Activated T-cell treated with anti-CD3 and anti-CD28 coated beads for 1 hour (primary cell): ENCODE measurements around the gene PLEKHJ1.
A peak's percentile ranks its signal among the peaks of the same experiment; 100 is the strongest.
"Not testable (repeated sequence)": the region's sequence is repeated elsewhere in the genome, so short reads cannot be mapped to it uniquely, and the experiment has no call there.

Source experiments
- DNase-seq: peaks from one replicate; pipeline ENCODE4 v3.0.0-alpha.2; 2020; ENCODE audit warnings: low read depth

Gene PLEKHJ1, protein sequence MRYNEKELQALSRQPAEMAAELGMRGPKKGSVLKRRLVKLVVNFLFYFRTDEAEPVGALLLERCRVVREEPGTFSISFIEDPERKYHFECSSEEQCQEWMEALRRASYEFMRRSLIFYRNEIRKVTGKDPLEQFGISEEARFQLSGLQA

DNA sequence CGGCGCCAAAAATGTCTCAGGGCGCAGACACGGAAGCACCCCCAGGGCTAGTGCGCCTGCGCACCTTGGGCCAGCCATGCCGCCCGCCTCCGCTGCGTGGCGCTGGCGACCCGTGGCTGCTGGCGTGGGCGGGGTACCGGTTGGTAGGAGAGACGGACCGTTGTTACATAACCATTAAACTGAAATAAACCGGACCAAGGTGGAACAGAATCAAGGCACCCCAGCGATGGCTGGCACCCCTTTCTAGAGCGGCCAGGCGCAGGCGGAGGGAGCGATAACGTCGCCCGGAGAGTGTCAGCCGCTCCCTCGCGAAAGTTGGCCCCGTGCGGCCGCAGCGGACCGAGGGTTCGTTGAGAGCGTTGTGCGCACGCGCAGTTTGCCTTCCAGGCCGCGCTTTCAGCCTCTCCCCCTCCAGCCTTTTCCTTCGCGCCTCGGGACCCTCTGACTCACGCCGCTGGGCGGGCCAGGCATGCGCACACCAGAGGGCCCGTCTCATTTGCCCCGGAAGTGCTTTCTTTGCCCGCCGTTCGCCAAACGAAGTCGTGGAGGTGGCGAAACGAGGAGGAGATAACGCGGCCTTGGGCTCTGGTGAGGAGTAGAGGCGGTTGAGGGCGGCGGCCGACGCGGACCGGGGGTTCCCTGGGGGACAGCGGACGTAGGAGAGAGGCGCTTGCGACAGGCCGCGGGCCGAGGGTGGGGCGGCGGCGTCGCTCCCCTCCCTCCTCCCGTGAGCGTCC is at the start of gene PLEKHJ1, which contains the start of gene SF3A2:
PLEKHJ1 (minus strand) TSS at position 16 of the 737 bp plus-strand sequence. CDS start 81 bp downstream, outside the sequence.
SF3A2 (plus strand) TSS at position 511 of the 737 bp plus-strand sequence. CDS start 6,595 bp downstream, outside the sequence.
- peak; percentile 98 for DNase-seq

DNA sequence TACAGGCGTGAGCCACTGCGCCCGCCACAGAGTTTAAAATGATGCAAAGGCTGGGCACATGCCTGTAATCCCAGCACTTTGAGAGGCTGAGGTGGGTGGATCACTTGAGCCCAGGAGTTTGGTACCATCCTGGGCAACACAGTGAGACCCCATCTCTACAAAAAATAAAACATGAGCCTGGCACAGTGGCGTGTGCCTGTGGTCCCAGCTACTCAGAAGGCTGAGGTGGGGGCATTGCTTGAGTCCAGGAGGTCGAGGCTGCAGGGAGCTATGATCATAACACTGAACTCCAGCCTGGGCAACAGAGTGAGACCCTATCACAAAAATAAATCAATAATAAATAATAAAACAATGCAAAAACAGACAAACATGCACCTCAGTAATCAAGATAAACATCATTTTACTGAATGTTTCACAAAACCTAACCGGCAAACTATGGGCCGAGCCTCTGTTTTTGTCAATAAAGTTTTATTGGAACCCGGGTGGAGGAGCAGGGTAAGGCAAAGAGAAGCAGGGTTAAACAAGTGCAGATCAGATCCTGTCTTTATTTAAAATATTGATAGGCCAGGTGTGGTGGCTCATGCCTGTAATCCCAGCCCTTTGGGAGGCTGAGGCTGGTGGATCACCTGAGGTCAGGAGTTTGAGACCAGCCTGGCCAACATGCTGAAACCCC is 47.8 kb upstream of the PLEKHJ1 start:
- DNase-seq: no peak

DNA sequence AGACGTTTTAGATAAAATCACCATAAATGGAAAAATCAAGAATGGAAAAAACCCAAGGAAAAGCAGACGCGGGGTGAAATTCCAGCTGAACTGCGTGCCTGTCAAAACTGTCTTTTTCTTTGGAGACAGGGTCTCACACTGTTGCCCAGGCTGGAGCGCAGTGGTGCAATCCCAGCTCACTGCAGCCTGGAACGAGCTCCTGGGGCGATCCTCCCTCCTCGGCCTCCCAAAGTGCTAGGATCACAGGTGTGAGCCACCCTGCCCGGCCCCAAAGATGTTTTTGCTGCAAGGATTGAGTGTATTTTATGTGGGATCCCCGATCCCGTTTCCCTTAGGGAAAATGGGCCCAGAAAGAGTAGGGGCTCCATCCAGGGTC is 46.7 kb upstream of the PLEKHJ1 start:
- no peak for DNase-seq

DNA sequence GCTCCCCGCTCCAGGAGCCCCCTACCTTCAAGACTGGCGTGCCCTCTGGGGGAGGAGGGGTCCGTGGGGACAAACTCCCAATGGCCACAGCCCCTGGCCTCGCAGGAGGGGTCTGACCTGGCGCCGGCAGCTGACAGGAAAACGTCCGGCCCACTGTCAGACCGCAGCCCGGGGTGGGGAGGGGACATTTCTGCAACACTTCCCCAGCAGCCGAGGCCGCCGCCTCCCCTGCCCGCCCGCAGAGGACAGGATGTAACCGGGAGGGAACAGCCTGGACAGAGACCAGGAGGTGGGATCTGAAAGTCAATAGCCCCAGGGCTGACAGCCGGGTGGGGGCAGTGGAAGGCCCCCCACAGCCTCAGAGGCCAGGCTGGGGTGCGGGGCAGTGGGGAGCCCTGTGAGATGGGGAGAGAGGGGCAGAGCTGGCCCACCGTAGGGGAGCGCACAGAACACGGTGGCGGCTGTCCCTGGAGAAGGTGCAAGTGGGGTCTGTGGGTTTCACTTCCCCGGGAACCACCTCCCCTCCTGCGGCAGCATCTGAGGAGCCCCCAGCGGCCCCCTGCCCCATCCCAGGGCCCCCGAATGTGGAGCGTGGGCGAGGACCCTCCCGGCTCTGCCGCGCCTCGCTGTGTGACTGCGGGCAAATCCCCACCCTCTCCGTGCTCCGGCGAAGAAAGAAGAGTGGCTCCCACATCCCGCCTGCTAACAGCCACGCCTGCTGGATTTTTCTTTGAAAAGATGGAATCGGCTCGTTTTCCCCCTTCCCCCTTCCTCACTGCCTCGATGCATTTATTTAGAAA is 46.1 kb upstream of the PLEKHJ1 start, which contains the start of gene PEAK3:
PEAK3 (minus strand) TSS at position 114 of the 800 bp plus-strand sequence. CDS start 1,244 bp downstream, outside the sequence.
- no peak for DNase-seq

DNA sequence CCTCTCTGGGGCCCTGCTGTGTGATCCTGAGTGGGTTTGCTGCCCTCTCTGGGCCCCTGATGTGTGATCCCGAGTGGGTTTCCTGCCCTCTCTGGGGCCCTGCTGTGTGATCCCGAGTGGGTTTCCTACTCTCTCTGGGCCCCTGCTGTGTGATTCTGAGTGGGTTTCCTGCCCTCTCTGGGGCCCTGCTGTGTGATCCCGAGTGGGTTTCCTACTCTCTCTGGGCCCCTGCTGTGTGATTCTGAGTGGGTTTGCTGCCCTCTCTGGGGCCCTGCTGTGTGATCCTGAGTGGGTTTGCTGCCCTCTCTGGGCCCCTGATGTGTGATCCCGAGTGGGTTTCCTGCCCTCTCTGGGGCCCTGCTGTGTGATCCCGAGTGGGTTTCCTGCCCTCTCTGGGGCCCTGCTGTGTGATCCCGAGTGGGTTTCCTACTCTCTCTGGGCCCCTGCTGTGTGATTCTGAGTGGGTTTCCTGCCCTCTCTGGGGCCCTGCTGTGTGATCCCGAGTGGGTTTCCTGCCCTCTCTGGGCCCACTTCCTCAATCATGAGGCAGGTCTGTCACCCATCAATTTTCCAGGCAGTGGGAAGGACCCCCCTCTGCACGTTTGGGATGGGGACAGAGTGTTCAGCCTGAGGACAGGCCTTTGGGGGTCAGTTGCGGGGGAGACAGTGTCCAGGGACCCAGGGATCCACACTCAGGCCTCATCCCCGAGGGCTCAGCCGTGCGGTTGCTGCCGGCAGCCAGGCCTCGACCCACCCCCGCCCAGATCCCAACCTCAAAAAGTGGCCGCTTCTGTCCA is 45.3 kb upstream of the PLEKHJ1 start:
- not testable (repeated sequence) for DNase-seq

DNA sequence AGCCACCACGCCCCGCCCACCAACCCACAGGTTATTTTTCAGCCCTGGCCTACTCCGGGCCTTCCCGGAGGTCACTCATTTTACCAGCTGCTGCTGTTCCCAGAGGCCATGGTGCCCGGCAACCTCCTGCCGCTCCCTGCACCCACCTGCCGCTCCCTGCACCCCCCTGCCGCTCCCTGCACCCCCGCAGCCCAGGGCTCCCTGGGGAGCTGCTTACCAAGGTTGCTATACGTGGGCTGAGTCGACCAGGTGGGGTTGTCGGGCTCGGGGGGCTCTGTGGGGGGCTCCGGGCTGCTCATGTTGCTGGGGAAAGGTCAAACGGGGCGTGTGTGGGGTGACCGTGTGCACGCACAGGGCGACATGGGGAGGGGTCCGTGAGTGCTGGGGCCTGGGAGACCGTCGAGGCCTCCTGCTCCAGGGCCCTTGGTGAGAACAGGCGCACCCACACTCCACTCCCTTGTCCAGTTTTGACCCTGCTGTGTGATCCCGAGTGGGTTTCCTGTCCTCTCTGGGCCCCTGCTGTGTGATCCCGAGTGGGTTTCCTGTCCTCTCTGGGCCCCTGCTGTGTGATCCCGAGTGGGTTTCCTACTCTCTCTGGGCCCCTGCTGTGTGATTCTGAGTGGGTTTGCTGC is 44.6 kb upstream of the PLEKHJ1 start:
- DNase-seq: no peak

DNA sequence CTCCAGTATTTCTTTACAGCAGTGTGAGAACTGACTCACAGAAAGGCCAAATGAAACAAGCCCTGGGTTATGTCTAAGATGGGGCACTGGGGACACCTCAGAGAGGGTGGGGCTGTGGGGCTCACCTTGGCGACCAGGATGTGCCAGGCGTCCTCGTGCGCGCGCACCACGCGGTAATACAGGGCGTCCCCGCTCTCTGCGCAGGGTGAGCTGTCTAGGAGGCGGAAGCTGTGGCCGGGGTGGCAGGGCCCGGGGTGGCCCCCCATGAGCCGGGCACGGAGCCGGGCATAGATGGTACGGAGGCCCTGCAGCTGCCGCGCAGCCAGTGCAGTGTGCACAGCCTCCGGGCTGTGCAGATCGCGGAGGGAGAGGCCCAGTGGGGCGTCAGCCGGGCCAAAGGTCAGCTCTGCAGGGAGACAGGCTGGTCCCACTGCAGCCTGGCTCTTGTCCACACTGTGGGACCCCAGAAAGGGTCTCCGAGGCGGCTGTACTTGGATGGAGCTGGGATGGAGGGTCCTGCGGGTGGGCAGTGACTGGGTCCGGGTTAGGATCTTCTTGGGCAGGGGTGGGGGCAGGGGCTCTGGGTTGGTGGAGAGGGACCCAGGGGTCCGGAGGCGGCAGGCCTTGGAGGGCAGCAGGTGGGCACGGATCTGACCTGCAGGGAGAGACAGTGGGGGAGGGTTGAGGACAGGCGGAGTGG is 42.5 kb upstream of the PLEKHJ1 start:
- no peak for DNase-seq

DNA sequence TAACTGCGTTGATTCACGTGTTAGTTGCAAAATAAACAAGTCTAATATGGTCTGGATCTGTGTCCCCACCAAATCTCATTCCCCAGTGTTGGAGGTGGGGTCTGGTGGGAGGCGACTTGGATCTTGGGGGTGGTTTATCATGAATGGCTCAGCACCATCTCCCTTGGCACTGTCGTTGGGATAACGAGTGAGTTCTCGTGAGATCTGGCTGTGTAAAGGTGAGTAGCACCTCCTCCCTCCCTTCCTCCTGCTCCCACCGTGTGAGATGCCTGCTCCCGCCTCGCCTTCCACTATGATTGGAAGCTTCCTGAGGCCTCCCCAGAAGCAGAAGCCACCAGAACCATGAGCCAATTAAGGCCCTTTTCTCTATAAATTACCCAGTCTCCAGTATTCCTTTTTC is 41.0 kb upstream of the PLEKHJ1 start:
- DNase-seq: no peak

DNA sequence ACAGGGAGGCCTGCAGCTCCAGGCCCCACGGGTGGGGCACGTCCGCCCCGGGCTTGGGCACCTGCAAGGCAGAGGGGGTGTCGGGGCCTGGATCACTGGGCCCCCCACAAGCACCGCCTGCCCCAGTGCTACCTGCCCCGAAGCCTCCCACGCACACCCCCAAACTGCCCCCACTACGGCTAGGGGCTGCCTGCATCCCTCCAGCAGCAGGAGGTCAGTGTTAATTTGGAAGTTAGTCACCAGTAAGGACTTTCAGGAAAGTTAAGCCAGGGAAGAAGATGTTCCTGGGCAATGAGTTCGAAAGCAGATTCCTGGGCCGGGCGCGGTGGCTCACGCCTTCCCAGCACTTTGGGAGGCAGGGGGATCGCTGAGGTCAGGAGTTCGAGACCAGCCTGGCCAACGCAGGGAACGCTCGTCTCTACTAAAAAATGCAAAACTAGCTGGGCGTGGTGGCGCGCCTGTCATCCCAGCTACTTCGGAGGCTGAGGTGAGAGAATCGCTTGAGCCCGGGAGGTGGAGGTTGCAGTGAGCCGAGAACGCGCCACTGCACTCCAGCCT is 40.4 kb upstream of the PLEKHJ1 start:
- no peak for DNase-seq

DNA sequence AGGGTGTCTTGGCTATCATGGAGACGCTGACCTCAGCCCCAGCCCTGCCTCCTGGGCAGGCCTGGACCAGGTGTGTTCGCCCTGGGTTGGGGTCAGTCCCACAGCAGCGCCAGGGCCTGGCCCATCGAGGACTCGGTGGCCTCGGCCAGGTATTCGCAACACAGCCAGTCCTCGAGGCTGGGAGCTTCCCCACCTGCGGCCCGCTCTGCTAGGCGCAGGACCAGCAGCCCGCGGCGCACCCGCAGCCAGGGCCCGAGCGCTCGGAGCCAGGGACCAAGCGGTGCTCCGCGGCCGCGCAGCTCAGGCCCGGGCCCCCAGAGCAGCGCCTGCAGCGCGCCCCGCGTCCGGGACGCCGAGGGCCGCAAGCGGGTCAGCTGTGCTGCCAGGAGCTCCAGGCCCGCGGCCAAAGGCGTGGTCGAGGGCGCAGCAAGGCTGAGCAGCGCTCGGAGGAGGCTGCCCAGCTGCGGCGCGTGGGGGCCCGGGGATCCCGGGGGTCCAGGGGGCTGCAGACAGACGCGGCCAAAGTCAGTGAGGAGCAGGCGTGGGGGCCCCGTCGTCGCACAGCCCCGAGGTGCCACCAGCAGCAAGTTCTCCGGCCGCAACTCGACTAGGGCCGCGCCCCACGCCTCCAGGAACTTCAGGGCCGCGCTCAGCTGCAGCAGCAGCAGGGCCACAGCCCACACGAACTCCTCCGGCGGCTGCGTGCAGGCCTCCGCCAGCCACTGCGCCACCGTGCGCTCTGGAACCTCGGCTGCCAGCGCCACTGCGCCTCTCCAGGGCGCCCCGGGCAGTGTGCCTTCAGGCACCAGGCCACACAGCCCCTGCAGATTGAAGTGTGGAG is 39.7 kb upstream of the PLEKHJ1 start:
- no peak for DNase-seq

DNA sequence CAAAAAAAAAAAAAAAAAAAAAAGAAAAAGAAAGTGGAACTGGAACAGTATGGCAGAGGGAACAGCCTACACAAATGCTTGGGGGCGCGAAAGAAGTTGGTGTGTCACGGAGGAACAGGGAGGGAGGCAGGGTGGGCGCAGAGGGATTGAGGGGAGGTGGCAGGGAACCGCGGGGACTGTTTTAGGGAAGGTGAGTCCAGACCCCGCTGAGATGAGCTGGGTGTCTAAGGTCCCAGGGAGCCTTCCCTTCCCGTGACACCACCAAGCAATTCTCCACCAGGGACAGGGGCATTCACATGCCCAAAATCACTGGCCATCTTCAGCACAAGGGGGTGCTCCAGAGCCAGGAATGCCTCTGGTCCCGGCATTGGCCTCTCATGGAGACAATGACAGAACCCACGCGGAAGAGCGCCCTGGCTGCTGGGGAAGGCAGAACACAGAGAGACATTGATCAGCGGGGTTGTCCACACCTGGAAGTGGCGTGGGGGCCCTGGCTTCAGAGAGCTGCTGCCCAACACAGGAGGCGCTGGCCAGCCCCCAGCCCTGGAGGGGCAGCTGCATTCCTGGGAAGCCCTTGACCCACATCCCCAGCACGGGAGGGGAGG is 38.9 kb upstream of the PLEKHJ1 start:
- DNase-seq: no peak

DNA sequence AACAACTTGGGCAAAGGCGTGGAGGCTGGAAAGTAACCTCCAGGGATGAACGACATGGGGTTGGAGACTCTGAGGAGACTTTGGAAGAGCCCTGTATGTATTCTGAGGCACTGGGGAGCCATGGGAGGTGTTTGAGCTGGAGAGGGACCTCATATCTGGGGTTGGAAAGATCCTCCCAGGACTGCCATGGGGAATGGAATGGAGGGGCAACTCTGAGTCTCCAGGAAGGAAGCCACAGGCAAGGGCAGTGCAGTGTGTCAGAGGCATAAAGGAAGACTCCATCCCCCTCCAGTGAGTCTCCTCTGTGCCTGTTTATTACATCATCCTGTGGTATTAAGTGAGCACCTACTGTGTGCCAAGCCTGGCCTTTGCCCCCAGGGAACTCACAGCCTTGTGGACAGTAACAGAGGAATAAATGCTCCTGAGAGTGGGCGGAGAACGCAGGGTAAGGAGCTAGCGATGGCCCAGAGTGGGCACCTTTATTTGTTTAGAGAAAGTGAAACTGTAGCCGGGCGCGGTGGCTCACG is 38.1 kb upstream of the PLEKHJ1 start:
- DNase-seq: no peak

DNA sequence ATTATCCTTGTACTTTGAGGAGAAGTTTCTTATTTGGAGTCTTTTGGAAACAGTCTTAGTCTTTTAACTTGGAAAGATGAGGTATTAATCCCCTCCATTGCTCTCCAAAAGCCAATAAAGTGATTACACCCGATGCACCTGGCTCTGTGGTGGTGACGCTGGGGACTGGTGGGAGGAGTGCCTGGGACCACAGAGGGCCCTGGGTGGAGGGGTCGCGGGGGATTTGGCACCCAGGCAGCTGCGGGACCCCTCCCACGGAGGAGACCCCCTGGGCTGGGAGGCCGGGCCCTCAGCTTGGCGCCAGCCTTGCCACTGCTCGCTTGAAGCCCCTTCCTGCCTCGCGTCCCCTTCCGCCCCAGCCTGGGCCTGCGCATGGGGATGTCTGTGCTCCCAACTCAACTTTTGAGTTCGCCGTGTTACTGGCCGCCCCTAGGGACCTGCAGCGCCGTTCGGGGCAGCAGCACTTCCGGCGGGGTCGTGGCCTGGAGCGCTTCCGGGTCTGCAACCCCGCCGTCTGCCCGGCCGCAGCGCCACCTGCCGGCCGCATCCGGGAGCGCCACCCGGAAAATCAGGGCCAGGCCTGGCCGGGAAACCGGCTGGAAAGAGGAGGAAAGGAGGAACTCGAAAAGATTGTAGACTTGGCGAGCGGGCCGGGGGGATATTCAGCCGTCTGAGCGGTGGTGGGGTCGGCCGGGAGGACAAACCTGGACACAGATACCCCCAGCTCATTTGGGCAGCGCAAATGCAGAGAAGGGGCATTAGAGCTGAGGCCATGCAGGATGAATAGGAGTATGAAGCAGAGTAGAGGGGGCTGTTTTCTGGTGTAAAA is 37.4 kb upstream of the PLEKHJ1 start:
- DNase-seq: peak; percentile 62

DNA sequence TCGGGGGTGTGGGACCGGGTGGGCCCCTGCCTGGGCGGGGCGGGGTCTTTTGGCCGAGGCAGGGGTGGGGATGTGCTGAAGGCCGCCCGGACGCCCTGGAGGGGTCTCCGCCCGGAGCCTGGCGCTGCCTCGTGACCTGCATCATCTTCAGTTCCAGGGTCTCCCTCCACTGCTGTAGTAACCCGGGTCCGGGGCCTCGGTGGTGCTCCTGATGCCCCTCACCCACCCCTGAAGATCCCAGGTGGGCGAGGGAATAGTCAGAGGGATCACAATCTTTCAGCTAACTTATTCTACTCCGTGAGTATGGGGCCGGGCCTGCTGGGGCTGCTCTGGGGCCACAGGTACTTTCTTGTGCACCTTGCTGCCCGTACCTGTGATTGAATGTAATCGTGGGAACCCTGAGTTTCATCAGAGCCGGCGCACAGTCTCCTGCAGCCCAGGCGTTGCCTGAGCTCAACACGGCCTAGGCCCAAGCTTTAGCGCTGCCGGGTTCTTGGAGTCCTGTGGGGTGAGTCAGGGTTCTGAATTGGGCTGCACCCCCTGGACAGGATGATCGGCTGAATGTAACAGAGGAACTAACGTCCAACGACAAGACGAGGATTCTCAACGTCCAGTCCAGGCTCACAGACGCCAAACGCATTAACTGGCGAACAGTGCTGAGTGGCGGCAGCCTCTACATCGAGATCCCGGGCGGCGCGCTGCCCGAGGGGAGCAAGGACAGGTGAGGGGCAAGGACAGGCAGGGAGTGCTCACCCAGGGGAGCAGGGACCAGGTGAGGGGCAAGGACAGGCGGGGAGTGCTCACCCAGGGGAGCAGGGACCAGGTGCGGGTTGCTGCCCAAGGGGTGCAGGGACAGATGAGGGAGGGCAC is 35.3 kb upstream of the PLEKHJ1 start:
- no peak for DNase-seq

DNA sequence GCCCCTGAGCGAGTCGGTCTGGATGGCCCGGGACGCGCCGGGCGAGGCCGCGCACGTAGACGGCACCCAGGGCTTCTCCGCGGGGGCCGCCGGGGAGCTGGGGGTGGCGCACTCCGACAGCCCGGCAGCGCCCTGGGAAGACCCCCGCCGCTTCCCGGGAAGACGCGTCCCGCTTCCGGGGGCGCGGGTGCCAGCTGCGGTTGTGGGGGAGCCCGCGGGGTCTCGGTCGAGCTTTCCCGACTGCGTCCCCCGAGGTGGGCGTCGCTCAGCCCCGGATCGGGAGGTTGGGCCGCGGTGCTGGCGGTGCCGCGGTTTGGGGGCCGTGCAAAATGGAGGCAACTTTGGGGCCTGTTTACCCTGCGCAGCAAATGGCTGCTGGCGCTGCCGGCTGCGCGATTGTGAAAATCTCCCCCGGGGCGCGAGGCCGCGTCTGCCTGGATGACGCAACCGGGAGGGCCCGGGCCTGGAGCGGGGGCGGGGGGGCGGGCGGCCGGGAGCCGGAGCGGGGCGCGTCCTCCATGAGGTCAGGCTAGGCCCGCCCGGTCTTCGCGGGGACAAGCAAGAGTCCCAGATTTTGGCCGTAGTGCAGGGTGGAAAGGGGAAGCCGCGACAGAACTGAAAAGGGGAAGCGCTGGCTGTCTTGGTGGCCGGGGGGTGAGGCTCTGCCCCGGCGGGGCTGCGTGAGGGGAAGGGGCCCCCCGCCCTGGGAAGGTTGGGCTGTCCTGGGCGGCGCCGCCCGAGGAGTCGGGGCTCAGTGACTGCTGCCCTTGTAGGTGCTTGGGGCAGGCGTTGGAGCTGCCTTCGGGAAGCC is 34.5 kb upstream of the PLEKHJ1 start:
- peak; percentile 48 for DNase-seq

DNA sequence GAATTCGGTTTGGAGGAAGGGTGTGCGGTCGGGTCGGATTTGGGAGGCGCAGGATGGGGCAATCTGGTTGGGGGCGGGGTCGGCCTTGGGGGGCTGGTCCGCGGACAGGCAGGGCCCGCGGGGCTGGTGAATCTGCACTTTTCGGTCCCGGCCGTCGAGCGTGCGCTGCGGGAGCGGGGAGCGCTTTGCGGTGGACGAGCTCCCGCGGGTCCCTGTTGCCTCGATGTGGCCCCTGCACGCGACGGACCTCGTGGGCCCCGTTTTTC is 34.0 kb upstream of the PLEKHJ1 start:
- DNase-seq: no peak
